GM20431 (cell line): ENCODE data around the gene RAB27B.
"Not testable (repeated sequence)": the region's sequence is repeated elsewhere in the genome, so short reads cannot be mapped to it uniquely, and the experiment has no call there.

Experiments used
- in situ Hi-C: fragments of 300-500 bp; cut with MseI, MboI; formaldehyde crosslinking; loops from one replicate; pipeline ENCODE4 v1.15.0; 2020; ENCODE audit warnings: low sequenced_read_pairs; ENCODE audit not compliant: unreplicated experiment

Gene RAB27B

DNA sequence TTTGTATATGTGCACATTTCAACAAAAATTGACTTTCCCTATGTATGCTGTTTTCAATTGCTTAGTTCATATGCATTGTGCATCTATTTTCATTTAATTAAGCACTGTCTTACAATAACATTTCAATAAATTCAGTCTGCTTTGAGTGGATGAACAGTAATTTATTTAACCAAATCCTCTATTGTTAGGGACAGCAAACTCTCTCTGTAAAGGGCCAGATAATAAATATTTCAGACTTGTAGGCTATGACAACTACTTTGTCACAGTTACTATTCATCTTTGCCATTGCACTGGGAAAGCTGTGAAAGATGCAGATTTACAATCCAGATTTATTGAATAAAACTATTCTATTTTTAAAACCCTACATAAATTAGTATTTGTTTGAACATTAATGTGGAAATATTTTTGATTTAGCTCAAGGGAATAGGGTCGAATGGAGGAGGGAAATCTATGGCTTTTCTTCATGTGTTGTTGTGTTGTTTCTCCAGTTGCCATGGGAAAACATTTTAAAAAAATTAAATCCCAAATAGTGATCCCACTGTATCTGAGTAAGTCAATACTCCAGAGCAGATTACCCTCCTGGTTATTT lies 14.2 kb upstream of the RAB27B start:
- in situ Hi-C loops, result no loop called here

DNA sequence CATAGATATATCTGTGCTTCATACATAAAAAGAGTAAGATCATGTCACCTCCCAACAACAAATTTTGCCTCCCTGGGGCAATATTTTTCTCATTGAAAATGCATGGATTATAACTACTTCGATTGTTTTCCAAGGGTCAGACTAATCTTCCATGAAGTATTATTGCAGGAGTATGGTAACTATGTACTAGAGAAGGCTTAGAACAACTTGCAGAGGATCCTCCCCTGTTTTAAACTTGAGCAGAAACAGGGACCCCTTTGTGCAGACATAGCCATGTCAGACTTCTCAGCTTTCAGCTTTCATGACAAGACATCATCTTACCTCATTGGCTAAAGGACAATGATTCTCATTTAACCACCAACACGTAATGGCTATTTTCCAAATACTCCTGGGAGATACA lies 13.2 kb upstream of the RAB27B start:
- in situ Hi-C loops, result no loop called here

DNA sequence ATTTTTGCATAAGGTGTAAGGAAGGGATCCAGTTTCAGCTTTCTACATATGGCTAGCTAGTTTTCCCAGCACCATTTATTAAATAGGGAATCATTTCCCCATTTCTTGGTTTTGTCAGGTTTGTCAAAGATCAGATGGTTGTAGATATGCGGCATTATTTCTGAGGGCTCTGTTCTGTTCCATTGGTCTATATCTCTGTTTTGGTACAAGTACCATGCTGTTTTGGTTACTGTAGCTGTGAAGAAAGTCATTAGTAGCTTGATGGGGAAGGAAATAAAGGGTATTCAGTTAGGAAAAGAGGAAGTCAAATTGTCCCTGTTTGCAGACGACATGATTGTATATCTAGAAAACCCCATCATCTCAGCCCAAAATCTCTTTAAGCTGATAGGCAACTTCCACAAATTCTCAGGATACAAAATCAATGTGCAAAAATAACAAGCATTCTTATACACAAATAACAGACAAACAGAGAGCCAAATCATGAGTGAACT lies 7.4 kb upstream of the RAB27B start:
- in situ Hi-C loops, result not testable (repeated sequence)

DNA sequence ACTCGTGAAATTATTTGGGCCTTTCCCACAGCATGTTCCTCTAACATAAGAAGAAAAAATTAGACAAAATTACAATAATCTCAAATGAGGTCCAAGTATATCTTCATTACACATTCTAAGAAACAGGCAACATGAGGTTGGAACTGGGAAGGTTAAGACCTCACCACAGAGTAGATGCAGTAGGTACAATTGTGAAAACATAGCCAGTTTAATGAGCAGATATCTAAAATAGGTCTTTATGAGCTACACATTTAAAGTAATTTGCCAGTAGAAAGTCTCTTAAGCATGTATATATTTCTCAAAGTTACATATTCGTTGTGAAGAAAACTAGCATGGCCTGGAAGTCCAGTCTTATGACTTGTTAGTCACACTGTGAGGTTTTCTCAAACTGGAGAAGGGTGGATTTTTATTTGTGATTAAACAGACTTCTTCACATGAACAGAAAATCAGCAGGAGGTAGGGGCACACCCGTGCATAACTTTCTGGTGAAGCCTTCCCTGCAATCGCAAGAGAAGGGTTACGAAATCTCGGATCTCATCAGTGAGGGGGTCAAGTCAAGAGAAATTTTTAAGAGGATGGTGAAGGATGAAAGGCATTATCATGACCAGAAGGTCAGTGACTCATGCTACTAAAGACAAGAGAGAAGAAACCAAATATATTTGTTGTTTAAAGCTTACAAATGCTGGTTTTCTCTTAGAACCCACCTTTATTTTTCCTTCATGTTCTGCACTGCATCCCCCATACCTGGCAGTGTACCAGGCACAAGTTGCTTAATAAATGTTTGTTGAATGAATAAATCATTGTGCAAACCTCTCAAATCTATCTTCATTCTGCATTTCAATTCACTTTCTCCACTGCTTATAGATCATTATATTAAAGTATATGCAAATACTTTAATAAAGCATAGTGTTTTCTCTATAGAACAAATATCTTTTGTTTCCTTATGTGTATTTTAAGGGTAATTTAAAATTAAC lies 5.1 kb upstream of the RAB27B start:
- in situ Hi-C loops, result no loop called here

DNA sequence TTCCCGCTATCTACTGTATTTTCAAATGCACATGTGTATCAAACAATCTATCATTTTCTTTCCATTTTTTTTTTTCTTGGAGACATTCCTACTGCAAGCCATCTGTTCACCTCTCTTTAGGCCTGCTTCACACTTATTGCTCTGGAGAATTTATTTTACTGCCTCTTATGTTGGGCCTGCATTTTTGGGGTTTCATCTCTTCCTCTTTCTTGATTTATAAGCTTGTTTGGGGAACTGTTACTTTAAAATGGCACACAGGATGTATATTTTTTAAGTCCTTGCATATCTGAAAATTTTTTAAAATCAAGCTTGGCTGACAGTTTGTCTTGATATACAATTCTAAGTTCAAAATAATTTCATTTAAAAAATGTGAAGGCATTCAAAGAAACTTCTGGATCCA lies 3.5 kb upstream of the RAB27B start:
- in situ Hi-C loops, result no loop called here

DNA sequence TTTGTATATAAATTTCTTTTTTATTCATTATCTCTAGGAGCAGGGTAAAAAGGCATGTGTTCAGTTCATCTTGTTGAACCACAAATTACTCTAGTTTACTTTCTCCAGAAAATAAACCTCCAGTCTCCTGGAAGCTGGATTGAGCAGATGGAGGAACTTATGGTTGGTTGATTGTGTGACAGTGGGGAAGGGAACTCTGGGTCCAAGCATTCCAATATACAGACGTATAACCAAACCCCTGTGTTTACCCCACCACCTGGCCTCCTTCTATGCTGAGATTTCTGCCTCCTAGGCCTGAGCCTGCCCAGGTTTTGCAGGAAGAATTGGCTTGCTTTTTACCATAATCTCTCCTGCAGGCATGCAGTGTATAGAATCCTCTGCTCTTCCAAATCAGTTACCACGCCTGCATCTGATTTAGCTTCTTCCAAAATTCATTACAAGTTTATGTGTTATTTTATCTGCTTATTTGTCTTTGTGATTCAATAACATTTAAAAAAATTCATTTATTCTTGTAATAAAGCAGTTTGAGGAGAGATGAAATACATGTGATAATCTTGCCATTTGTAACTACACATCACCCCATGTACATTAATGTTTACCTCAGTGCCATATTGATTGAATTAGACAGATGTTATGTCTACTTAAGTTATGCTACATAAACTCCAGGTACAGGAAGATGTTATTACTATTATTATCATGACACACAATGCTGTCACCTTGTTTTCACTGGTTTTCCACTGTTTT lies 2.5 kb upstream of the RAB27B start:
- in situ Hi-C loops, result no loop called here

DNA sequence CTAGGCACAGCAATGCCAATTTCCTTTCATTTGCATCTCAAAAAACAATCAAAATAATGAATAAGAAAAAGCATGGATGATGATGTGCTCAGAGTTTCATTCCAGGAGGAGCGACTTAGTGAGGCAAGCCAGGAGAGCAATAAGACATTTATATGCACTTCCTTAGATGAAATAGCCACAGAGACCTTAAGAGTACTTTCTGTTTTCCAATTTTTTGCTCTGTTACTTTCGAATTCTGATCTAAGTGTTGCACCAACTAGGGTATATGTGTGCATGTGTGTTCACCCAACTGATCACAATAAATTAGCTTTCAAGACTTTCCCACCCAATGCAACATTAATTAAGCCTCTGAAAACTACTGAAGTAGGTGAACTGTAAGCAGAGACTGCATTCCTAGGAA lies 709 bp downstream of the RAB27B start:
- in situ Hi-C loops, result no loop called here

DNA sequence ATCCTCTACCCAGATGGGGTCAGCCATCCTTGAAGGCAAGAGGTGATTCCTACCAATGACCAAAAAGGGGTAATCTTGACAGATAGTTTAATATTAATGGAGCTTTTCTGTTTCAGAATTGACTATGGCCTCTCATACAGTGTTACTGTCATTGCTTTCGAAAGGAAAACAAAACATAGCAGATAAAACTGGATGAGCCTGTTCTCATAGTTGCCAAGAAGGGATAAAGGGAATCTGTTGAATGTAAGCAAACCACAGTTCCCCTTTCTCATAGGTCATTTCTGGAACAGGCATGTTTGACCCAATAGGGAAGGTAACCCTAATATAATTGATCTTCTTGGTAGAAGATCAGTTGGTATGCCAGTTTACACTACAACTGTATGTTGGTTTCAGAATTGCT lies 1.6 kb downstream of the RAB27B start:
- in situ Hi-C loops, result no loop called here

DNA sequence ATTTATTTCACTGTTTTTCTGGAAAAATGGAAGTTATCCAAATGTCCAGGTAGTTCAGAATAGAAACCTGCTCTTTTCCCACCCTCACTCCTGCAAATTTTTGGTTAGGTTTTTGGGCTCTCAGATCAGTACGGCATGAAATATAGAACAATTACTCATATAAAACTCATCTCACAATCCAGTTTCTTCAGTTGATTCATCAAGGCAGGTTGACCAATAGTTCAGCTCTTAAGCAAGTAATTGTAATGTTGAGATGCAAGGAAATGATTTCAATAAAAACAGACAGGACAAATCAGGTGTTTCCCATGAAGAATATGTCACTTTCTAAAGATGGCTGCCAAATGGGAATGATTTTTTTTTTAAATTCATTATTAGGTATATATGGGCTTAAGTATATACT lies 2.0 kb downstream of the RAB27B start:
- in situ Hi-C loops, result no loop called here

DNA sequence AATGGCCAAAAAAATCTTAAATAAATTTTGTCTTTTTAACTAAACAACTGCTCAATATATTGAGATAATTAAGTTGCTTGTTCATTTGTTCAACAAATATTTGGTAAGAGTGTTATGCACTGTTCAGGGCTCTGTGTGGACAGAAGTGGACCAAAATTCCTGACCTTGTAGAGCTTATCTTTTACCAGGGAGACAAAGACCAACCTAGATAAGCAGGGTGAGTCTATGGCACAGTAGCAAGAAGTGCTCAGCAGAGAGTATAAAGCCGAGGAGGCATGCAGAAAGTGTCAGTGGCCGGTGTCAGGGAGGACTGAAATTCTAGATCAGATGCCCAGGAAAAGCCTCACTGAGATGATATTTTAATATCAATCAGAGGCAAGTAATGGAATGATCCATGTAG lies 2.6 kb downstream of the RAB27B start:
- in situ Hi-C loops, result no loop called here

DNA sequence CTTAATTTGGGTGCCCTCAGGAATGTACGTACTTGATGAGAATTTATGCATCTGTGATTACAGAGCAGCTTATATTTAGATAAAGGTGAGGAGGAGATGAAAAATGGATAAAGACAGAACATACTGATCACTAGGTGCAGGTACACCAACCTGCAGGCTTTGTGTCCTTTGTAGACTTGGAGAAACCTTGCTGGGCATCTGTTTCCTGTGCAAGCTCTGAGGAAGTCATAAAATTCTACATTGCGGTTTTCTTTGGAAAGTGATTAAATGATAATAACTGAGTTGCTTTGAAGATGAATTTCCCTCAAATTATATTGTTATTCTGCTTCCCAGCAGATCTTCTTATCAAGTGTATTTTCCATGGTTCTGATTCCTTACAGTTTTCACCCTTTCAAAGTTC lies 7.7 kb downstream of the RAB27B start:
- in situ Hi-C loops, result no loop called here

DNA sequence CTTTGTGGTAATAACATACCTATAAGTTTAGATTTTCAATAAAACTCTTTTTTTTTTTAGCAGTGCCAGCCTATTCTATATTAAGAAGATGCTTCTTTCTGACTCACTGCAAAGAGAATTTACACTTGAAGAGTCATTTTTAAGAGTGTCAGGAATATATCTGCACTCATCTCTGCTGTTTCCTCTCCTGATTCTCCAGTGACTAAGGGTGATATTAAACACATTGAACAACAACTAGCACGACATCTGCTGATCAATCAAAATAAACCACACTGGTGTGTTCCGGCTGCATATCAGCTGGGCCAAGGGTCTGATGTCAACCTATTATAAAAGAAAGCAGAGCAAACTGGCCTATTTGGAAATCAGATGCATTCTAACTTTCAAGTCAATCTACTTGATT lies 15.0 kb downstream of the RAB27B start:
- in situ Hi-C loops, result no loop called here

DNA sequence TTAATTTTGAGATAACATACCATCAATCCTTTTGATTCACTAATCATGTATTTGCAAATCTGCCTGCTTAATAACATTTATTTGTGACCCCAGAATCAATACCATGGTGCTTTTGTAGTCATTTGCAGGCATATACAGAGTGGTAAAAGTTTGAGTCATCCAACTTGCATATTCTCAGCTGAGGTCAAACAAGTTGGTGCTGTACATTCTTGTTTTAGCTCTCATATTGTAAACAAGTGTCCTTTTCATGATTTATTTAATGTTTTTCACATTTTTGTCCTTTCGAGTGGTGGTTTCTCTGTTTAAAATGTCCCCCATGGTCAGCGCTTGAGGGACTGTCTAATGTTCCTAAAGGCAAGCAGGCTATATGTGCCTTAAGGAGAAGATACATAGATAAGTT lies 17.5 kb downstream of the RAB27B start:
- in situ Hi-C loops, result no loop called here

DNA sequence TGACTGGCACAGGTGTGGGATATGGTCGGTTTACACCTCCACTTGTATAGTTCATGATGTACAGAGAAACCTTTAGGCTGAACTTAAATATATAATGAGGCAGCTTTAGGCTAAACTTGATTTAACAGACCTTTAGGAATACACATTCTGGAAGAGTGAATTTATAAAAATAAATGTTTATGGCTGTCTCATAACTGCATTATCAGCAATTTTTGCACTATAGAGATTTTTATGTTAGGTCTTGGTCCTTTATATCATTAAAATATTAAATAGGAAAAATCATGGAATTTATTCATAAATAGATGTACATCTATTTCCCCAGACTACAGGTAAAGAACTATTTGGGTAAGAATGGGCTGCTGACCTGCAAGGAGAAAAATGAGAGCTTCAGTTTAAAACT lies 19.8 kb downstream of the RAB27B start:
- in situ Hi-C loops, result no loop called here

DNA sequence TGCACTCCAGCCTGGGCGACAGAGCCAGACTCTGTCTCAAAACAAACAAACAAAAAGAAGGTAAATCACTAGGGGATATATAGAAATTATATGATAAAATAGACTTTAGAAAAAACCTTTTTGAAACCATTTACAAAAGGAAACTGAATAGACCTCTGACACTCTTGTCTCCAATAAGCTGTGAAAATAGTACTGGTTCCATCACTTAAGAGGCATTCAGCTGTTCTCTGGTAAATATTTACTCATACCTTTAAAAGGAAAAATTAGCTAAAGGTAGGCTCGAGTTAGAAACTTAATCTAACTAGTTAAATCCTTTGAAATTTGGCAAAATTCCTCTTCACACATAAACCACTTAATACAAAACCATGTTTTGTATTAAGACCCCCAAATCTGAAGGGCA lies 21.4 kb downstream of the RAB27B start:
- in situ Hi-C loops, result no loop called here

DNA sequence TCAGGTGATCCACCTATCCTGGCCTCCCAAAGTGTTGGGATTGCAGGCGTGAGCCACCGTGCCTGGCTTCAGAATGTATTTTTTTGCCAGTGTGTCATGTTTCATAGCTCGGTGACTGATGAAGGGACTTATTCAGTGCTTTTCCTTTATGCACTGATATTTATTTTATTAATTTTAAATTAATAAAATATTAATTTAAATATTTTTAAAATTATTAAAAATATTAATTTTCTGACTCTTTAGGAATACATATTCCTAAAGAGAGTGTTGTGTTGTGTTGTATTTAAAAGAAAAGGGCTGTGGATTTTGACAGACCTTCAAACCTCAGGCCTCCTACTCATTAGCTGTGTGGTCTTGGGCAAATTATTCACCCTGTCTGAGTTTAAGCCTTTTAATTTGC lies 22.3 kb downstream of the RAB27B start:
- in situ Hi-C loops, result no loop called here

DNA sequence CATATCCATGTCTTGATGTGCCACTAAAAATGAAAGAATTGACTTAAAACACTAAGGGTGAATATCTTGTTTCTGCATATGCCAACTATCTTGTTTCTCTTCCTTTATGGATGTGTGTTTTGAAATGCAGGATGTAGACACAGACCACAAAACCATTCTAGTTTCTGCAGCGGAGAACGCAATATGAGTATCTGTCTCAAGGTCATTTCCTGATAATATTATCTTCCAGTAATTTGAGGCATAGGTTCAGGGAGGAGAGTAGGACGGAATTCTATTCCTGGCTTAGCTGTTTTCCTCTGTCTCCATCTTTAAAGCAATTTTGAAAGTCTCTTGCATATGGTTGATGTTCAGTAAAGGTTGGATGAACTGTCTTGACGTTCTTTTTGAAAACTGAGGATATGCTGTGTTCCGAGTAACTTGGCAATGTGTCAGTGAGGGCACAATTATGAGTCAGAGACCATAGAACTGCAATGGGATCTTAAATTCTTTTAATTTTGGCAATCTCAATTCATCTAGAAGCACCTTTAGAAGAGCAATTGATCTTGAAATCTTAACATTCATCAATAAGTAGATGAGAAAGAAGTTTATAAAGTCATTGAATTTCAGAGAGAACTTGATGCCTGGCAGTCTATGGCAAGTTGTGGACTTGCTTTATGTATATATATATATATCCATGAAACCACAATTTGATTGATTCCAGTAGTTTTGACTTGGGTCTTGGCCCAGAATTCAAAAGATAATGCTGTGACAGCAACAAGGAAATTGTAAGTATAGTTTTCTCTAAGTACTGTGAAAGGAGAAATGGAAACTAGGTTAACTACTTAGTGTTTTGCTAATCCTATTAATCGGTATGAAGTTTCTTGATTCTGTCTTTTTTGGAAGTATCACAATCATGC lies 24.8 kb downstream of the RAB27B start:
- in situ Hi-C loops, result no loop called here

DNA sequence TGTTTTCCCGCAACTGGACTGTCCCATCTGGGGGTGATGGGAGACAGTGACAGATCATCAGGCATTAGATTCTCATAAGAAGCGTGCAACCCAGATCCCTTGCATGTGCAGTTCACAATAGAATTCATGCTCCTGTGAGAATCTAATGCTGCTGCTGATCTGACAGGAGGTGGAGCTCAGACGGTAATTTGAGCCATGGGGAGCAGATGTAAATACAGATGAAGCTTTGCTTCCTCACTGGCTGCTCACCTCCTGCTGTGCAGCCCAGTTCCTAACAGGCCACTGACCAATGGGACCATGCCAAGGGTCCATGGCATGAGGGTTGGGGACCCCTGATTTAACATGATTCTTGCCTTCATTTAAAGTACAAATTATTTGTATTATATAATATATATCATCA lies 26.8 kb downstream of the RAB27B start:
- in situ Hi-C loops, result not testable (repeated sequence)

DNA sequence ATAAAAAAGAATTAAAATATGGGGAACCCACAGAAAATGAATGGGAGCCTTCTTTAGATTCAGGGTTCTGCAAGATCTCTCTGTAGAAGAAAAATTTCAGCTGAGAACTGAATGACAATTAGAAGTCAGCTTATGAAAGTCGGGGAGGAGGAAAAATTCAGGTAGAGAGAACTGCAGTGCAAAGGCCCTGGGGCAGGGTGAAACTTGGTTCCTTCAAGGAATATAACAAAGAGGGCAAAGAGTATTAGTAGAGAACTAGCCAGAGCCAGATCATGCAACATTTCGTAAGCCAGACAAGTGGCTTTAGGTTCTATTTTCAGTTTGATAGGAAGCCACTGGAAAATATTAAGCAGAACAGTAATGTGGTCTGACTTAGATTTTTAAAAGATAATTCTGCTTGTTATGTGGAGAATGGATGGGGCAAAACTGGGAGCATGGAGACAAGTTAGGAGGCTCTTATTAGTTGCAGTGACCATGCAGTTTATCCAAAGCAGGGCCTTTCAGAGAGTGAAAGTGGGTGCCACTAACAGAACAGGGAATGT lies 27.9 kb downstream of the RAB27B start:
- in situ Hi-C loops, result no loop called here

DNA sequence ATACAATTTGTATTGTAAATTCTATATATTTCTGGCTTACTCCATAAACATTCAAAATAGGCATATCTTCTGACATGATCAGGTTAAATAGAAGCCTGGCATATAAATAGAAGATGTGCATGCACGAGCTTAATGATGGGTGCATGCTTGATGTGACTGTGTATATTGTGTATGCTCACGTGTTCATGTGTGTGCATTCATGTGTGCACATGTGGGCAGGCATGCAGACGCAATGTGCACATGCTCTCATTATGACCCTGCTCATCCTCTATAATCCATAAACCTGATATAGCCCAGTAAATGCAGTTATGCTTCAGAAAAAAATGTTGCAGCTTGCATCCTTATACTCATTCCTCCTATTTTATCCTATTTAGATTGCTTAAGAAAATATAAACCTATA lies 29.2 kb downstream of the RAB27B start:
- in situ Hi-C loops, result no loop called here
